Stimulated activated CD4-positive, alpha-beta T cell treated with anti-CD3 and anti-CD28 coated beads, Interleukin-2, amount 100 ng/mL, for 24 hours (primary cell): ENCODE measurements around the gene ADAMTS5.
A peak's percentile ranks its signal among the peaks of the same experiment; 100 is the strongest.

ENCODE experiments used
- DNase-seq, 2 donors: peaks; one replicate each; pipeline ENCODE4 v3.0.0-alpha.2; 2020

Gene ADAMTS5

GRCh38 chr21:26967062-26967913 is at the start of gene ADAMTS5:
ADAMTS5 (minus strand) TSS chr21:26967088; CDS start chr21:26966391, 697 bp downstream.
- peak in 1 of 2 donors; percentile 2 for DNase-seq

DNA sequence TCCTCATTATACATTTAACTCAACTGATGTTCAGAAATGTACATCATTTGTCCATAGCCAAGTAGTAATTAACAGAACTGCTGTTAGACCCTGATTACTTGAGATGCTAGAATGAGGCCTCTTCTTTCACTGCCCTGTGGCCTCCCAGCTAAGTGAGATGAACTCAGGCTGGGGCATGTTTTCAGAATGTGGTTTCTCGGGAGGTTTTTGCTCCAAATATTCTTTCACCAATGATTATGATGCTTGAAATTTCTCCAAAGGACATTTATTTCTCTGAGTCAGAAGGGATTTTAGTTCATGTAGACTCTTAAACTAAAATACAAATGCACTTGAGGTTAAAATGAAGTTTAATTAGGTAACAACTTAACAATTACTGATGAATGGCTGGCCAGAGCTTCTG is 34.6 kb upstream of the ADAMTS5 start:
- DNase-seq: no peak

DNA sequence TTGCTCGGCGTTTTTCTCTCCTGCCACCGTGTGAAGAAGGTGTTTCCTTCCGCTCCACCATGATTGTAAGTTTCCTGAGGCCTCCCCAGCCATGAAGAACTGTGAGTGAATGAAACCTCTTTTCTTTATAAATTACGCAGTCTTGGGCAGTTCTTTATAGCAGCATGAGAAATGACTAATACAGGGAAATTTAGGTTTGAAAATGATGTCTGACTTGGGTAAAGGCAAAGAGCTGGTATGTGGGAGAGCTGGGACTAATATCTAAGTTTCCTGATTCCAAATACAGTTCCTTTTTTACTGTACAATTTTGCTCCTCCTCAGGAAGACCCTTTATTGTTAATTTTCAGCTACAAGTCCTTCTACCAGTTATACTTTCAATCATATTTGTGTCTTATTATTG is 16.7 kb upstream of the ADAMTS5 start:
- DNase-seq: no peak

DNA sequence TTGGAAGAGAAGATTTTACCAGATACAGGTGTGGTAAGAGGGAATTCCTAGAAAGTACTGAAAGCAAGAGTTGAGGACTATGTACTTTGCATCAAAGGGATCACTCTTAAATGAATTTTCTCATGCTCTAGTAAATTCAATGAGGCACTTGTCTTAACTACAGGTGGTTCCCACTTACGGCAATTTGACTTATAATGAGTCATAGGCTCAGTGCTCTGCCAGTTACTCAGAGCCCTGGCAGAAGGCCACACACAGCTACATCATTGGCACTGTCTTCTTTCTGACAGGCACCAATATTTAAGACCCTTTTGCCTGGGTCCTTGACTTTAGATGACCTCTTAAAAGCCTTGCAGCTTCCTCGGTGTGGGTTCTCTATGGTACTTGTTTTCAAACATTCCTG is 15.9 kb upstream of the ADAMTS5 start:
- DNase-seq: no peak

DNA sequence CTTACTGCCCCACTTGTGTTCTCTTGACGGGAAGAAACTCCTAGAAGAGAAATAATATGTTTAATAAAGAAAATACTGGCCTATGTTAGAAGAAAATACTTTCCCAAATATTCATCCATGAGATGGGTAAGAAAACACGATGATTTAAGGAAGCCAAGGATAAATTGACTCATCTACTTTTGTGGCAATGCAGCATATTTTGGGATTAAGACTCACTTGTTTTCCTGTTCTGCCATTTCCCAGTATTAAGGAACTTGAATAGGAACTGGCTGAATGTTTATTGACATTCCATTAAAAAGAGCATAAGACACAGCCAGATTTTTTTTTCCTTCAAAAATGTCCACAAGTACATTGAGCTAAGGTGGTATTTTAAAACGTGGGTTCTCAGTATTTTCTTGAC is 10.9 kb upstream of the ADAMTS5 start:
- no peak for DNase-seq

DNA sequence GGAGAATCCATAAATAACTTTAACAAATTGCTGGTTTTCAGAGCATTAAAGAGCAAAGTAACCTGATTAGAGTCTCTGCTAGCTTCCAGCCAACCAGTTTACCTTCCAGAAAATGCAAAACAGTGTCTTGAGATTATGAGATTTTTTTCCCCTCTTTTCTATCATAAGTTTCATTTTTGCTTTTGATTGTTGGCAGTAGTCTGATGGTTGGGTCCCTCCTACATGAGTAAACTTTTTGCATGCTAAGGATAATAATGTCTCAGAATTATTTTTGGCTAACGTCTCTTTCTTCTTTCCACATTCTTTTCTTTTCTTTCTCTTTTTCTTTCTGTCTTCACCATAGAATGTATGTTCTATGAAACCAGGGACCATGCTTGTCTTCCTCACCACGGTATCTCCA is 6.3 kb upstream of the ADAMTS5 start:
- DNase-seq: no peak

- no peak for DNase-seq
Observed at GRCh38 chr21:26972192-26972591, 5.3 kb upstream of the ADAMTS5 start.

- DNase-seq: no peak
Observed at GRCh38 chr21:26969971-26970725, 3.3 kb upstream of the ADAMTS5 start.

DNA sequence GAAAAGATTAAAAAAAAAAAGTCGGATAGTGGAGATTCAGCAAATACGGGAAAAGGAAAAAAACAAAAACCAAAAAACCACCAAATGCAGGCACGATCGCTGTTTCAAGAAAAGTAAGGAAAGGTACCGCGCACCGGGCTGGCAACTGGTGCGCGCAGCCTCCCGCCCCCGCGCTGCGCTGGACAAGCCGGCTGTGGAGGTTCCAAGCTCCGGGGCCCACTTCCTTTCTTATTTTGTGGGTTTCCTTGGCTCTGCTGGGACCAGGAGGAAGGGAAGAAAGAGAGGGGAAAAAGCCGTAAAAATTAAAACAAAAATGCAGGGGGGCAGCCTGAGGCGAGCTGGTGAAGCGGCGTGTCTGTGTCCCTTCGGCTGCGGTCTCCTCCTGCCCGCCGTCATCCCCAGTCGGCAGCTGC is 233 bp downstream of the ADAMTS5 start:
- DNase-seq: no peak

GRCh38 chr21:26965907-26966581 is 844 bp downstream of the ADAMTS5 start:
- no peak for DNase-seq

- DNase-seq: no peak
Observed at GRCh38 chr21:26965040-26965906, 1.6 kb downstream of the ADAMTS5 start.

GRCh38 chr21:26964170-26964778 is 2.6 kb downstream of the ADAMTS5 start:
- DNase-seq: no peak

- DNase-seq: no peak
Observed at GRCh38 chr21:26962621-26963181, 4.2 kb downstream of the ADAMTS5 start.

DNA sequence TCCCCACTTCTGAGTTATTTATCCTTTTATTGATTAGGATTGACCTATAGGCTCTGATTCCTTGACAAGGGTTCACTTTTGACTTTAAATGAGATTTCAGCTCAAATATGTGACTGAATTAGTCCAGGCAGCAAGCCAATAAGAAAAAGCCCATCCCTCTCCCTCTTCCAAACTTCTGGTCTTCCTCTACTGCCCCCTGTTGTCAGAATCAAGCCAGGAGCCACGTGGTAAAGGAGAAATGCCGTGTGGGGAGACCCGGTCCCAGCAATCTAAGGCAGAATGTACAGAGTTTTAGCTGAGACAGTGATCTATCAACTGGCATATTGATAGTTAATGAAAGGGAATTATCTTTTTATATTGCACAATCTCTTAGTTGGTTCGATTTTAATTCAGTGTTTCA is 5.2 kb downstream of the ADAMTS5 start:
- no peak for DNase-seq

GRCh38 chr21:26958788-26959187 is 8.1 kb downstream of the ADAMTS5 start:
- DNase-seq: no peak

- DNase-seq: no peak
Observed at GRCh38 chr21:26956813-26957212, 10.1 kb downstream of the ADAMTS5 start.

- no peak for DNase-seq
Observed at GRCh38 chr21:26956216-26956615, 10.7 kb downstream of the ADAMTS5 start.

DNA sequence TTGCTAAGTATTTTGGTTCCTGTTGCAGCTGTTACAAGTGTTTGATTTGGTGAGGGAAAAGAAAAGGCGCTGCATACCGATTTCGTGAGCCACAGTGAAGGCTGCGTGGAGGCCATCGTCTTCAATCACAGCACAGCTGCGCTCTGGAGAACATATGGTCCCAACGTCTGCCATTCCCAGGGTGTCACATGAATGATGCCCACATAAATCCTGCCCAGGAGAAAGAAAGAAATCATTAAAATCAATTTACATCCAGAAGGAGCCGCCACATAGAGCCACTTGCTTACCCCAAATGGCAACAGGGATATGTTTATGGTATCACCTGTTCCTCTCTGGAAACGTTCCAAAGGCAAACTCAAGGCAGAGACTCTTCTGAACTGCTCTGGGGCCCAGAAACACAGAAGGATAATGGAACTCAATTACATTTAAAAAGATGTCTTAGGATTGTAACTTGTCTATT is 12.2 kb downstream of the ADAMTS5 start:
- no peak for DNase-seq

- DNase-seq: no peak
Observed at GRCh38 chr21:26952374-26953066, 14.4 kb downstream of the ADAMTS5 start.

- no peak for DNase-seq
Observed at GRCh38 chr21:26949830-26950229, 17.1 kb downstream of the ADAMTS5 start.

- no peak for DNase-seq
Observed at GRCh38 chr21:26948194-26948593, 18.7 kb downstream of the ADAMTS5 start.
